HT-29 (cell line): ENCODE measurements around the gene NEUROD4. TPM values are rescaled to one million over a fixed set of nuclear protein-coding genes. Genes with fewer than 3 reads are reported as not detected.

ENCODE experiments used
- DNase-seq: peaks from one replicate; pipeline ENCODE4 v3.0.0-alpha.2; 2015; ENCODE audit warnings: low spot score
- total RNA-seq: library from RNA; depleted of rRNA; stranded (reverse); fragments of >200 nt; shearing (Covaris generic); gene quantifications from 2 replicates; pipeline ENCODE4 v1.2.3, GENCODE V29; 2014; rRNA removed

NEUROD4 gene
- total RNA-seq, 1 experiment from 2014 or later, result not detected

GRCh38 chr12:55058776-55059175 is 39.0 kb downstream of the NEUROD4 start:
- DNase-seq, result no peak

GRCh38 chr12:55060470-55060869 is 40.7 kb downstream of the NEUROD4 start:
- no peak for DNase-seq

GRCh38 chr12:55061024-55061423 is 41.2 kb downstream of the NEUROD4 start:
- DNase-seq, result no peak

- no peak for DNase-seq
Observed at GRCh38 chr12:55063291-55063690, 43.5 kb downstream of the NEUROD4 start.

- DNase-seq, result no peak
Observed at GRCh38 chr12:55065535-55065934, 45.8 kb downstream of the NEUROD4 start.

GRCh38 chr12:55067701-55068100 is 47.9 kb downstream of the NEUROD4 start:
- no peak for DNase-seq

GRCh38 chr12:55068416-55069010 is 48.7 kb downstream of the NEUROD4 start:
- peak; percentile 62 for DNase-seq

- DNase-seq, result peak; percentile 57
Observed at GRCh38 chr12:55072083-55072482, 52.3 kb downstream of the NEUROD4 start.

- DNase-seq, result peak; percentile 83
Observed at GRCh38 chr12:55073043-55074022, 53.6 kb downstream of the NEUROD4 start.

GRCh38 chr12:55074806-55075205 is 55.0 kb downstream of the NEUROD4 start:
- no peak for DNase-seq

Other genes starting within 250 kb of the NEUROD4 start
- gene MUCL1, start 165.5 kb upstream of the NEUROD4 start, total RNA-seq, result not detected in 2 replicates
- not detected in 2 replicates for gene TESPA1, start 35.2 kb upstream of the NEUROD4 start, total RNA-seq
- gene OR9K2, start 106.4 kb downstream of the NEUROD4 start, total RNA-seq, result not detected in 2 replicates
- not detected in 2 replicates for gene OR10A7, start 201.1 kb downstream of the NEUROD4 start, total RNA-seq
- not detected in 2 replicates for gene OR6C74, start 224.6 kb downstream of the NEUROD4 start, total RNA-seq